SK-N-SH (cell line): ENCODE data around the gene RPS6KA2.

Experiments used
- GABPA ChIP-seq: IDR thresholded peaks from 2 replicates; pipeline ENCODE4 v1.4.0; 2012; ENCODE audit warnings: low read depth, mild to moderate bottlenecking
- JUND ChIP-seq: IDR thresholded peaks from 2 replicates; pipeline ENCODE4 v1.4.0; 2012

GRCh38 chr6:166466178-166467122, 160.6 kb downstream of the RPS6KA2 start:
- TF ChIP-seq JUND = peak; percentile 74
- no peak for TF ChIP-seq GABPA
